OCI-LY7 (cell line): ENCODE data around the gene TMEM9B.

Experiments
- EZH2phosphoT487 ChIP-seq: fragments of 200-600 bp; sonication (generic); IDR thresholded peaks from 2 replicates; pipeline ENCODE4 v1.6.1; 2018; ENCODE audit warnings: low read depth, borderline replicate concordance, mild to moderate bottlenecking, mixed run types, antibody characterized with exemption, low read length, moderate library complexity, mixed read lengths
- TF ChIP-seq, protein P1 (sequence below): fragments of 200-600 bp; sonication (generic); conservative IDR thresholded peaks from 2 replicates; pipeline ENCODE4 v1.5.1; 2014; ENCODE audit warnings: mild to moderate bottlenecking, antibody characterized with exemption, low read length, moderate library complexity, mixed read lengths

DNA sequence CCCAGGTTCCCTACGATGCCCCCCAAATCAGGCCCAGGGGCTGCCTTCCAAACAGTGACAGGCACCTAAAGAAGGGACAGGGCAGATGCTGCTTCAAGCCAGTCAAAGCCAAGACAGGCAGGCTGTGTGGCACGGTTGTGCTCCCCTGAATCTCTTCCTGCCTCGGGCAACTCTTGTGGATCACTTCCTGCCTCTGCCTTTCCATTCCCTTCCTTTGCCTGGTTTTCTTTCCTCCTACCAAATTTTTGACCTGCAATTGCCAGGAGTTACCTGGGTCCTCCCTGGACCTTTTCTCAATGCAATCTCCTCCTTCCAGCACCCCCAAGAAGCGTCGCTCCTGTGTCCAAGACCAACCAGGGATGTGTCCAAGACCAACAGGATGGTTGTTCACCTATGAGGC lies 37.0 kb downstream of the TMEM9B start:
- TF ChIP-seq, protein P1, sequence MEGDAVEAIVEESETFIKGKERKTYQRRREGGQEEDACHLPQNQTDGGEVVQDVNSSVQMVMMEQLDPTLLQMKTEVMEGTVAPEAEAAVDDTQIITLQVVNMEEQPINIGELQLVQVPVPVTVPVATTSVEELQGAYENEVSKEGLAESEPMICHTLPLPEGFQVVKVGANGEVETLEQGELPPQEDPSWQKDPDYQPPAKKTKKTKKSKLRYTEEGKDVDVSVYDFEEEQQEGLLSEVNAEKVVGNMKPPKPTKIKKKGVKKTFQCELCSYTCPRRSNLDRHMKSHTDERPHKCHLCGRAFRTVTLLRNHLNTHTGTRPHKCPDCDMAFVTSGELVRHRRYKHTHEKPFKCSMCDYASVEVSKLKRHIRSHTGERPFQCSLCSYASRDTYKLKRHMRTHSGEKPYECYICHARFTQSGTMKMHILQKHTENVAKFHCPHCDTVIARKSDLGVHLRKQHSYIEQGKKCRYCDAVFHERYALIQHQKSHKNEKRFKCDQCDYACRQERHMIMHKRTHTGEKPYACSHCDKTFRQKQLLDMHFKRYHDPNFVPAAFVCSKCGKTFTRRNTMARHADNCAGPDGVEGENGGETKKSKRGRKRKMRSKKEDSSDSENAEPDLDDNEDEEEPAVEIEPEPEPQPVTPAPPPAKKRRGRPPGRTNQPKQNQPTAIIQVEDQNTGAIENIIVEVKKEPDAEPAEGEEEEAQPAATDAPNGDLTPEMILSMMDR, result no peak
- TF ChIP-seq EZH2phosphoT487, result no peak
